HAP-1 (cell line): Measurements from ENCODE around the gene BTNL3.
"Not testable (repeated sequence)": the region's sequence is repeated elsewhere in the genome, so short reads cannot be mapped to it uniquely, and the experiment has no call there.

ENCODE experiments used
- DNase-seq, 2 experiments: peaks; one replicate each; pipeline ENCODE4 v3.0.0-alpha.2; 2016 to 2020; ENCODE audit warnings: low spot score in 2 of 2
- H3K27me3 ChIP-seq: fragments of 250-450 bp; sonication (Bioruptor Pico); 2 replicates; pipeline ENCODE4 v1.5.1; 2020; ENCODE audit warnings: low read depth, mild to moderate bottlenecking, moderate library complexity
- H3K36me3 ChIP-seq: fragments of 250-450 bp; sonication (Bioruptor Pico); replicated peaks from 2 replicates; pipeline ENCODE4 v1.5.1; 2020; ENCODE audit warnings: mild to moderate bottlenecking
- H3K4me1 ChIP-seq: fragments of 250-450 bp; sonication (Bioruptor Pico); 2 replicates; pipeline ENCODE4 v1.5.1; 2020; ENCODE audit warnings: mild to moderate bottlenecking
- H3K4me3 ChIP-seq: fragments of 250-450 bp; sonication (Bioruptor Pico); 2 replicates; pipeline ENCODE4 v1.5.1; 2020; ENCODE audit warnings: mild to moderate bottlenecking, moderate library complexity
- H3K9me3 ChIP-seq: fragments of 250-450 bp; sonication (Bioruptor Pico); 2 replicates; pipeline ENCODE4 v1.5.1; 2020; ENCODE audit warnings: mild to moderate bottlenecking, moderate library complexity
- in situ Hi-C: fragments of 300-500 bp; cut with MboI; formaldehyde crosslinking; loops from 3 replicates; pipeline ENCODE4 v1.14.3; 2020; ENCODE audit warnings: low sequenced_read_pairs, inconsistent platforms, mixed read lengths

Gene BTNL3

DNA sequence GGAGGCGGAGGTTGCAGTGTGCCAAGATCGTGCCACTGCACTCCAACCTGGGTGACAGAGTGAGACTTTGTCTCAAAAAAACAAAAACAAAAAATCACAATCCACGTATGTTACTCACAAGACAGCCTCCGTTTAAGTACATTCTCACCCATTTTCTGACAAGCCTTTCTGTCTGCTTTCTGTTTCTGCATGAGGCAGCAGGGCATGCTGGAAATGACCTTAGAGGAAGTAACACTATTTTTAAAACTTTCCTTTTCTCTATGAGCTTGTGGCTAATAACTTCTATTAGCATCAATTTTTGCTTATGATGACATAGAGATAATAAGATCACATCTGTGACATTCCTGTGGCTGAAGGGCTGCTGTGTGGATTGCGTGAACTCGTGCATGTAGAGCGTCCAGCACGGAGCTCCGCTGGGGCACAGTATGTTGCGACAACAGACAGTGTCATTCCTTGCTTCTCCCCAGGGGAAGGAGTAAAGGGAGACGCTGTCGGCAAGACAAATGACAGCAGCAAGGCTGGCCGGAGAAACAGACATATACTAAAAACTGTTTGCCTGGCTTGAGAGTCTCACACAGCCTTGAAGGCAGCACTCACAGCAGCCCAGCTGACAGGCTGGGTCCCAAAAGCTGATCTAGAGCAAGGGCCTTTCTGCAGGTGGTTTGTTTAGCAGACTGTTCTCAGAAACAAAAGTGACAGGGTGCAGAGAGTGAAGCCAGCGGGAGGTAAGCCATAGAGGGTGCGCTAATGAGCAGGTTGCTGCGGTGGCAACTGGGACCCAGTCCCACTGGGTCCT lies 1.6 kb downstream of the BTNL3 start:
- Histone ChIP-seq H3K9me3 (no peaks in the 10 kb centered on the region), H3K4me3 (no peak overlapping the region), H3K4me1 (no peaks in the 10 kb centered on the region), H3K27me3 (peaks cover 3% of the 10 kb centered on the region; the same call in 1 of the 2 replicates), H3K36me3 (no peaks in the 10 kb centered on the region)
- in situ Hi-C loops = no loop called here
- DNase-seq = no peak

DNA sequence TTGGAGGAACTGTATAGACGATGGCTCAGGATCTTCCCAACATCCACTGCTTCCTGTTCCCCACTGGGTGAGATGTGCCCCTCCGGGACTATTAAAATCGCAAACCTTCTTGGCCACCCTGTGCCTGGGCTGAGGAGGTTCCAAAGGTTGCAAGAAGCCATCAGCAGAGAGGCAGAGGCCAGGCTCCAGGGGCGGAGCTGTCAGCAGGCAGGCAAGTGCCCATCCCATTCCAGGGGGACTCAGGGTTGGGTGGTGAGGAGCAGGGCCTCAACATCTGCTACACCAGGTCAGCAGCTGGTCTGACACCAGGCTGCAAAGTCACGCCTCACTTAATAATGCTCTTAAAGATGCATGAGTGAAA lies 2.2 kb downstream of the BTNL3 start:
- Histone ChIP-seq H3K4me1 (no peaks in the 10 kb centered on the region), H3K27me3 (no peaks in the 10 kb centered on the region), H3K36me3 (no peaks in the 10 kb centered on the region), H3K4me3 (no peak overlapping the region), H3K9me3 (no peaks in the 10 kb centered on the region)
- in situ Hi-C loops = no loop called here
- no peak for DNase-seq

GRCh38 chr5:181001947-181002346 lies 13.3 kb downstream of the BTNL3 start:
- H3K9me3 ChIP-seq = no peaks in the 10 kb centered on the region
- no peaks in the 10 kb centered on the region for H3K36me3 ChIP-seq
- H3K27me3 ChIP-seq = no peaks in the 10 kb centered on the region
- no peak overlapping the region for H3K4me3 ChIP-seq
- no peak for DNase-seq
- no peaks in the 10 kb centered on the region for H3K4me1 ChIP-seq
- in situ Hi-C loops = no loop called here

DNA sequence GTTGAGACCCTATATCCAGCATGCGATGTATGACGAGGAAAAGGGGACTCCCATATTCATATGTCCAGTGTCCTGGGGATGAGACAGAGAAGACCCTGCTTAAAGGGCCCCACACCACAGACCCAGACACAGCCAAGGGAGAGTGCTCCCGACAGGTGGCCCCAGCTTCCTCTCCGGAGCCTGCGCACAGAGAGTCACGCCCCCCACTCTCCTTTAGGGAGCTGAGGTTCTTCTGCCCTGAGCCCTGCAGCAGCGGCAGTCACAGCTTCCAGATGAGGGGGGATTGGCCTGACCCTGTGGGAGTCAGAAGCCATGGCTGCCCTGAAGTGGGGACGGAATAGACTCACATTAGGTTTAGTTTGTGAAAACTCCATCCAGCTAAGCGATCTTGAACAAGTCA lies 17.1 kb downstream of the BTNL3 start:
- Histone ChIP-seq H3K4me3 (no peak overlapping the region), H3K27me3 (no peaks in the 10 kb centered on the region), H3K4me1 (no peaks in the 10 kb centered on the region), H3K9me3 (no peaks in the 10 kb centered on the region), H3K36me3 (no peaks in the 10 kb centered on the region)
- in situ Hi-C loops = no loop called here
- DNase-seq = no peak

DNA sequence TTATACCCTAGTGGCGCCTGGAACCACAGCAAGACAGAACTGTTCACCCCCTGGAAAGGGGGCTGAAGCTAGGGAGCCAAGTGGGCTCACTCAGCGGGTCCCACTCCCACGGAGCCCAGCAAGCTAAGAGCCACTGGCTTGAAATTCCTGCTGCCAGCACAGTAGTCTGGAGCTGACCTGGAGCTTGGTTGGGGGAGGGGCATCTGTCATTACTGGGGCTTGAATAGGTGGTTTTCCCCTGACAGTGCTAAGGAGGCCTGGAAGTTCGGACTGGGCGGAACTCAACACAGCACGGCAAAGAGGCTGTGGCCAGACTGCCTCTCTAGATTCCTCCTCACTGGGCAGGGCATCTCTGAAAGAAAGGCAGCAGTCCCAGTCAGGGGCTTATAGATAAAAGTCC lies 19.5 kb downstream of the BTNL3 start:
- Histone ChIP-seq H3K4me3 (no peak overlapping the region), H3K27me3 (no peaks in the 10 kb centered on the region), H3K4me1 (no peaks in the 10 kb centered on the region), H3K9me3 (no peaks in the 10 kb centered on the region), H3K36me3 (no peaks in the 10 kb centered on the region)
- in situ Hi-C loops = no loop called here
- DNase-seq = no peak

DNA sequence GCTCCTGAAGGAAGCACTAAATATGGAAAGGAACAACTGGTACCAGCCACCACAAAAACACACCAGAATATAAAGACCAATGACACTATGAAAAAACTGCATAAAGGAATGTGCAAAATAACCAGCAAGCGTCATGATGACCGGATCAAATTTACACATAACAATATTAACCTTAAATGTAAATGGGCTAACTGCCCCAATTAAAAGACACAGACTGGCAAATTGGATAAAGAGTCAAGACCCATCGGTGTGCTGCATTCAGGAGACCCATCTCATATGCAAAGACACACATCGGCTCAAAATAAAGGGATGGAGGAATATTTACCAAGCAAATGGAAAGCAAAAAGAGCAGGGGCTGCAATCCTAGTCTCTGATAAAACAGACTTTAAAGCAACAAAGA lies 21.4 kb downstream of the BTNL3 start:
- DNase-seq, in situ Hi-C loops: not testable (repeated sequence)

DNA sequence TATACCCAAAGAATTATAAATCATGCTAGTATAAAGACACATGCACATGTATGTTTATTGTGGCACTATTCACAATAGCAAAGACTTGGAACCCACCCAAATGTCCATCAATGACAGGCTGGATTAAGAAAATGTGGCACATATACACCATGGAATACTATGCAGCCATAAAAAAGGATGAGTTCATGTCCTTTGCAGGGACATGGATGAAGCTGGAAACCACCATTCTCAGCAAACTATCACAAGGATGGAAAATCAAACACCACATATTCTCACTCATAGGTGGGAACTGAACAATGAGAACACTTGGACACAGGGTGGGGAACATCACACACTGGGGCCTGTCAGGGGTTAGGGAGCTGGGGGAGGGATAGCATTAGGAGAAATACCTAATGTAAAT lies 26.0 kb downstream of the BTNL3 start:
- DNase-seq, H3K36me3 ChIP-seq, H3K4me1 ChIP-seq, H3K27me3 ChIP-seq, H3K9me3 ChIP-seq, H3K4me3 ChIP-seq, in situ Hi-C loops: not testable (repeated sequence)

More for the DNA sequence above, 21.4 kb downstream of the BTNL3 start:
- H3K9me3 ChIP-seq, H3K27me3 ChIP-seq, H3K4me1 ChIP-seq, H3K36me3 ChIP-seq, H3K4me3 ChIP-seq: not testable (repeated sequence)

DNA sequence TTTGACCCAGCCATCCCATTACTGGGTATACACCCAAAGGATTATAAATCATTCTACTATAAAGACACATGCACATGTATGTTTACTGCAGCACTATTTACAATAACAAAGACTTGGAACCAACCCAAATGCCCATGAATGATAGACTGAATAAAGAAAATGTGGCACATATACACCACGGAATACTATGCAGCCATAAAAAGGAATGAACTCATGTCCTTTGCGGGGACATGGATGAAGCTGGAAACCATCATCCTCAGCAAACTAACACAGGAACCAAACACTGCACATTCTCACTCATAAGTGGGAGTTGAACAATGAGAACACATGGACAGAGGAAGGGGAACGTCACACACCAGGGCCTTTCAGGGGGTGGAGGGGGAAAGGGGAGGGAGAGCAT lies 28.8 kb downstream of the BTNL3 start:
- in situ Hi-C loops, H3K36me3 ChIP-seq, DNase-seq, H3K9me3 ChIP-seq, H3K27me3 ChIP-seq, H3K4me1 ChIP-seq, H3K4me3 ChIP-seq: not testable (repeated sequence)

- no peaks in the 10 kb centered on the region for H3K36me3 ChIP-seq
- no peaks in the 10 kb centered on the region; the same call in 1 of the 2 replicates for H3K27me3 ChIP-seq
- no peak overlapping the region for H3K4me3 ChIP-seq
- H3K9me3 ChIP-seq = no peaks in the 10 kb centered on the region
- DNase-seq = no peak
- in situ Hi-C loops = no loop called here
- H3K4me1 ChIP-seq = no peaks in the 10 kb centered on the region
Observed at GRCh38 chr5:181020688-181021087, 32.0 kb downstream of the BTNL3 start.

DNA sequence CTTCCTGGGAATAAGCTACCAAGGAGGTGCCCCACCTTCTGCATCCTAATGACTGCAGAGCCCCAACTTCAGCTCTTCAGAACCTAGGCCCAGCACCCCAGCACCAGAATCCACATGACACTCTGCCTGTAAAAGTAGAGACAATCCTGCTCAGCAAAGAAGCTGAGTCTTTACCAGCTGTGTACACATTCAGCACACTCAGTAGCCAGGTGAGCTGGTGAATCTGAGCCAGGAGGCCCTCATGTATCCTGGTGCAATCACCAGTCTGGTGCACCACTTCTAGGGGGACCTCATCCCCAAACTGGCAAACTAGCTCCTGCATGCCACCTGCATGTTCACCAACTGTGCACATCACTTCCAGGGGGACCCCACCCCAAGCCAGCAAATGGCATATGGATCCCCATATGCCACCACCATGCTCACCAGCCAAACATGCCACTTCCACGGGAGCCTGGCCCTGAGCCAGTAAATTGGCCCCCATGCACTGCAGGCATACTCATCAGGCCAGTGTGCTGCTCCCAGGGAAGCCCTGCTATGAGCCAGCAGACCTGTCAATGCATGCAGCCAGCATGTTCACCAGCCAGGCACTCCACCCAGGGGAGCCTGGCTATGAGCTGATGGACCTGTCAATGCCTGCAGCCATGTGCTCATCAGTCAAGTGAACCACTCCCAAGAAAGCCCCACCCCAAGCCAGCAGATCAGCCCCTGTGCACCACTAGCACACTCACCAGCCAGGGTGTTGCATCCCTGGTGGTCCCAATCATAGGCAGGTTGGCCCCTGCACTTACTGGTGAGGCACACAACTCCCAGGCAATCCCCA lies 35.8 kb downstream of the BTNL3 start:
- no peak for DNase-seq
- H3K36me3 ChIP-seq = no peaks in the 10 kb centered on the region
- H3K4me3 ChIP-seq = no peak overlapping the region
- no peaks in the 10 kb centered on the region; the same call in 1 of the 2 replicates for H3K27me3 ChIP-seq
- H3K9me3 ChIP-seq = no peaks in the 10 kb centered on the region
- in situ Hi-C loops = no loop called here
- no peaks in the 10 kb centered on the region for H3K4me1 ChIP-seq

DNA sequence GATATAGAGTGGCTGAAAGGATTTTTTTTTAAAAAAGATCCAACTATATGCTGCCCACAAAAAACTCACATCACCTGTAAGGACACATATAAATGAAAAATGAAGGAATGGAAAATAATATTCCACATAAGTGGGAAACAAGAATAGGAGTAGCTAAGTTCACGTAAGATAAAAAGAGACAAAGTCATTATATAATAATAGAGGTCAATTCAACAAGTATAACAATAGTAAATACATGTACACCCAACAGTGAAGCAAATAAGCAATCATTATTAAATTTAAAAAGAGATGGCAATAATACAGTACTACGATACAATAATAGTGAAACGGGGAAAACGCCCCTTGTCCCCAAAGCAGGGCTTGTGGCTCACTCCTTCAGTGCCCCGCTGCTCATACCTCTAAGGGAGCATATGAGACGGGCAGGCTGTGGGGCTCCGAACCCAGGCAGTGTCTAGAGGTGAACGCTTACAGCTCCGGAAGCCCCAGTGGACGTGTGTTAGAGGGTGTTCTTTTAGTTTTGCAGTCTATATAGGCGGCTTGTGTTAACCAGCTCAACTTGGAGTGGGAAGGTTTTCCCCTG lies 38.9 kb downstream of the BTNL3 start:
- no peaks in the 10 kb centered on the region; the same call in 1 of the 2 replicates for H3K36me3 ChIP-seq
- no peak overlapping the region for H3K4me3 ChIP-seq
- no peaks in the 10 kb centered on the region for H3K4me1 ChIP-seq
- DNase-seq = no peak
- H3K9me3 ChIP-seq = no peaks in the 10 kb centered on the region
- H3K27me3 ChIP-seq = no peaks in the 10 kb centered on the region; the same call in 1 of the 2 replicates
- in situ Hi-C loops = no loop called here

GRCh38 chr5:181028032-181028819 lies 39.6 kb downstream of the BTNL3 start:
- H3K27me3 ChIP-seq = no peaks in the 10 kb centered on the region; the same call in 1 of the 2 replicates
- in situ Hi-C loops = no loop called here
- no peaks in the 10 kb centered on the region for H3K4me1 ChIP-seq
- no peaks in the 10 kb centered on the region; the same call in 1 of the 2 replicates for H3K36me3 ChIP-seq
- H3K4me3 ChIP-seq = no peak overlapping the region
- H3K9me3 ChIP-seq = no peaks in the 10 kb centered on the region
- DNase-seq = no peak

DNA sequence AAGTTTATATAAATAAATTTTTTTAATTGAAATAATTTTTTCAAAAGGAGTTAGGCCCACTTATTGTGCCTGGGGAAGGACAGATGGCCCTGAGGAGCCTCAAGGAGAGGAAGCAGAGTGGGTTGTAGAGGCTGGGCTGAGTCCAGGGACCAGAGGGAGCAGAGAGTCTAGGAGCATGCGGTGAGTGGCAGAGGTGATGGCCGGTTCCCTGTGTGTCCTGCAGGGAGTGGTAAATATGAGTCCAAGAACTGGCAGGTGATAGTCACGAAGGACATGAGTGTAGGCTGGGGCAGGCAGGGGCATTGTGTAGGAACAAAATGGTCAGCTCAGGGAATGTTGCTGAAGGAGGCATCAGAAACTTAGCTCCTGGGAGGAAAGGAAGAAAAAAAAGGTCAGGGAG lies 43.1 kb downstream of the BTNL3 start:
- H3K4me1 ChIP-seq = no peaks in the 10 kb centered on the region
- no peaks in the 10 kb centered on the region for H3K9me3 ChIP-seq
- no peak overlapping the region for H3K4me3 ChIP-seq
- in situ Hi-C loops = no loop called here
- no peaks in the 10 kb centered on the region; the same call in 1 of the 2 replicates for H3K27me3 ChIP-seq
- no peaks in the 10 kb centered on the region; the same call in 1 of the 2 replicates for H3K36me3 ChIP-seq
- no peak for DNase-seq
